Caco-2 (cell line): ENCODE results near the gene MS4A5. TPM values are rescaled to one million over a fixed set of nuclear protein-coding genes. Genes with fewer than 3 reads are reported as not detected.
"Not testable (repeated sequence)": the region's sequence is repeated elsewhere in the genome, so short reads cannot be mapped to it uniquely, and the experiment has no call there.

Experiments used
- BruUV-seq: library from RNA; stranded (reverse); fragments of 400-500 nt; replicated peaks from 2 replicates; lab custom pipeline; 2021; lab: Mats Ljungman, UMichigan
- CTCF ChIA-PET: fragments of 300-600 bp; sonication (Branson Sonifier 250); formaldehyde crosslinking; loops from one replicate; lab custom pipeline; 2022; ENCODE audit warnings: antibody characterized with exemption; lab: Charles Lee
- POLR2A ChIA-PET: fragments of 300-600 bp; sonication (Branson Sonifier 250); formaldehyde crosslinking; loops from one replicate; lab custom pipeline; 2022; ENCODE audit warnings: antibody characterized with exemption; lab: Charles Lee
- DNase-seq, 2 experiments: peaks; one replicate each; pipeline versions ENCODE4 v3.0.0 to v3.0.0-alpha.2; 2020 to 2022
- H3K27me3 ChIP-seq: replicated peaks from 2 replicates; pipeline ENCODE4 v1.6.0; 2011; ENCODE audit warnings: low read length; ENCODE audit not compliant: control insufficient read depth, insufficient read depth
- H3K36me3 ChIP-seq: 2 replicates; pipeline ENCODE4 v1.5.1; 2011; ENCODE audit warnings: low read length; ENCODE audit not compliant: control insufficient read depth, insufficient read depth
- H3K4me1 ChIP-seq: fragments of 250-450 bp; sonication (Bioruptor Pico); 2 replicates; pipeline ENCODE4 v1.5.1; 2020; ENCODE audit warnings: mild to moderate bottlenecking
- H3K4me3 ChIP-seq: 2 replicates; pipeline ENCODE4 v1.5.1; 2011; ENCODE audit warnings: low read depth, mild to moderate bottlenecking, control low read depth, low read length
- H3K9me3 ChIP-seq: fragments of 250-450 bp; sonication (Bioruptor Pico); 2 replicates; pipeline ENCODE4 v1.5.1; 2020; ENCODE audit warnings: mild to moderate bottlenecking, moderate library complexity
- H3K27ac Mint-ChIP-seq: one replicate; pipeline ENCODE4 v1.8.0; 2022; ENCODE audit warnings: mixed read lengths; ENCODE audit not compliant: unreplicated experiment
- H3K27me3 Mint-ChIP-seq: one replicate; pipeline ENCODE4 v1.8.0; 2022; ENCODE audit warnings: mixed read lengths; ENCODE audit not compliant: insufficient read depth, unreplicated experiment
- H3K36me3 Mint-ChIP-seq: one replicate; pipeline ENCODE4 v1.8.0; 2022; ENCODE audit warnings: mild to moderate bottlenecking, mixed read lengths; ENCODE audit not compliant: insufficient read depth, unreplicated experiment
- H3K4me1 Mint-ChIP-seq: one replicate; pipeline ENCODE4 v1.8.0; 2022; ENCODE audit warnings: low read depth, mixed read lengths; ENCODE audit not compliant: unreplicated experiment
- H3K4me3 Mint-ChIP-seq: one replicate; pipeline ENCODE4 v1.8.0; 2022; ENCODE audit warnings: mild to moderate bottlenecking, moderate library complexity, mixed read lengths; ENCODE audit not compliant: unreplicated experiment
- H3K9me3 Mint-ChIP-seq: one replicate; pipeline ENCODE4 v1.8.0; 2022; ENCODE audit warnings: mixed read lengths; ENCODE audit not compliant: unreplicated experiment
- intact Hi-C: fragments of 100-400 bp; cut with micrococcal nuclease; formaldehyde crosslinking; loops from one replicate; pipeline ENCODE4 v1.10.0; 2022; ENCODE audit not compliant: unreplicated experiment
- total RNA-seq: library from RNA; stranded (reverse); gene quantifications from 2 replicates; pipeline ENCODE4 v1.2.3, GENCODE V29; 2022
- TF ChIP-seq, protein P1 (sequence below), 2 experiments: fragments of 200-600 bp in 1 of 2; IDR thresholded peaks; 1 replicate in 1 of 2; 2 replicates in 1 of 2; pipeline versions ENCODE4 v1.5.1 to v1.8.0; 2011 to 2022; ENCODE audit warnings: antibody characterized with exemption in 1 of 2, control low read depth in 1 of 2, inconsistent platforms in 1 of 2, low read depth in 1 of 2, low read length in 1 of 2, mild to moderate bottlenecking in 1 of 2, moderate library complexity in 1 of 2; ENCODE audit not compliant: insufficient read depth in 1 of 2, severe bottlenecking in 1 of 2, unreplicated experiment in 1 of 2

MS4A5 gene
- total RNA-seq, 1 experiment from 2014 or later, result not detected

DNA sequence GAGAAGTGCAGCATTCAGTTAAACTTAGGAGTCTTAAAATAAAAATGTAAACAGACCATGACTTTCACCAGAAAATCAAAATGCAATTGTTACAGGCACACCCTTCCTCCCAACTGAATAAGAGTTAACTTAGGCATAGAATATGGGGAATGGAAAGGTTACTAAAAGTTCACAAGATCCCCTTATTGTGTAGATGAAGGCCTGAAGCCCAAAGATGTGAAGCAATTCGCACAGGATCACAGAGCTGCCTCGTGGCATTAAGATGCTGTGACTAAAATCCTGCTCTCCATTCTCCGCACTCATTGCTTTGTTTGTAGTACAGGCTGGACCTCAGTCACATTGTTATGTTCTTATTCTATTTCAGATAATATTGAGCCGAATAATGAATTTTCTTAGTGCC, 4.0 kb downstream of the MS4A5 start:
- Histone ChIP-seq H3K36me3 (no peaks in the 10 kb centered on the region), H3K4me1 (no peaks in the 10 kb centered on the region), H3K4me3 (no peak overlapping the region), H3K27me3 (no peaks in the 10 kb centered on the region), H3K9me3 (no peaks in the 10 kb centered on the region)
- H3K4me3 Mint-ChIP-seq, result no peak overlapping the region
- H3K27ac Mint-ChIP-seq, result no peak overlapping the region
- TF ChIP-seq, protein P1, sequence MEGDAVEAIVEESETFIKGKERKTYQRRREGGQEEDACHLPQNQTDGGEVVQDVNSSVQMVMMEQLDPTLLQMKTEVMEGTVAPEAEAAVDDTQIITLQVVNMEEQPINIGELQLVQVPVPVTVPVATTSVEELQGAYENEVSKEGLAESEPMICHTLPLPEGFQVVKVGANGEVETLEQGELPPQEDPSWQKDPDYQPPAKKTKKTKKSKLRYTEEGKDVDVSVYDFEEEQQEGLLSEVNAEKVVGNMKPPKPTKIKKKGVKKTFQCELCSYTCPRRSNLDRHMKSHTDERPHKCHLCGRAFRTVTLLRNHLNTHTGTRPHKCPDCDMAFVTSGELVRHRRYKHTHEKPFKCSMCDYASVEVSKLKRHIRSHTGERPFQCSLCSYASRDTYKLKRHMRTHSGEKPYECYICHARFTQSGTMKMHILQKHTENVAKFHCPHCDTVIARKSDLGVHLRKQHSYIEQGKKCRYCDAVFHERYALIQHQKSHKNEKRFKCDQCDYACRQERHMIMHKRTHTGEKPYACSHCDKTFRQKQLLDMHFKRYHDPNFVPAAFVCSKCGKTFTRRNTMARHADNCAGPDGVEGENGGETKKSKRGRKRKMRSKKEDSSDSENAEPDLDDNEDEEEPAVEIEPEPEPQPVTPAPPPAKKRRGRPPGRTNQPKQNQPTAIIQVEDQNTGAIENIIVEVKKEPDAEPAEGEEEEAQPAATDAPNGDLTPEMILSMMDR (IDR thresholded peaks at IDR 0.05; ENCODE audit: insufficient read depth in 1 of 2, low read depth in 1 of 2, low read length in 1 of 2, severe bottlenecking in 1 of 2, unreplicated experiment in 1 of 2), result no peak
- H3K27me3 Mint-ChIP-seq, result peaks cover 3% of the 10 kb centered on the region
- no peaks in the 10 kb centered on the region for H3K4me1 Mint-ChIP-seq
- no peak for DNase-seq
- intact Hi-C loops, result no loop called here
- no peaks in the 10 kb centered on the region for H3K9me3 Mint-ChIP-seq
- ChIA-PET POLR2A (no interaction called here), CTCF (no interaction called here)
- H3K36me3 Mint-ChIP-seq, result no peaks in the 10 kb centered on the region
- no TSS peak for BruUV-seq

GRCh38 chr11:60447070-60447469, 17.7 kb downstream of the MS4A5 start:
- BruUV-seq, result no TSS peak
- TF ChIP-seq, protein P1 (IDR thresholded peaks at IDR 0.05; ENCODE audit: insufficient read depth in 1 of 2, low read depth in 1 of 2, low read length in 1 of 2, severe bottlenecking in 1 of 2, unreplicated experiment in 1 of 2), result no peak
- intact Hi-C loops, result no loop called here
- Histone ChIP-seq H3K36me3 (no peaks in the 10 kb centered on the region), H3K4me1 (no peaks in the 10 kb centered on the region), H3K4me3 (no peak overlapping the region), H3K27me3 (no peaks in the 10 kb centered on the region), H3K9me3 (no peaks in the 10 kb centered on the region)
- H3K27ac Mint-ChIP-seq, result no peak overlapping the region
- no peaks in the 10 kb centered on the region for H3K9me3 Mint-ChIP-seq
- no peaks in the 10 kb centered on the region for H3K4me1 Mint-ChIP-seq
- no peak overlapping the region for H3K4me3 Mint-ChIP-seq
- CTCF ChIA-PET, result no interaction called here
- H3K27me3 Mint-ChIP-seq, result no peaks in the 10 kb centered on the region
- no peak for DNase-seq
- POLR2A ChIA-PET, result no interaction called here
- no peaks in the 10 kb centered on the region for H3K36me3 Mint-ChIP-seq

DNA sequence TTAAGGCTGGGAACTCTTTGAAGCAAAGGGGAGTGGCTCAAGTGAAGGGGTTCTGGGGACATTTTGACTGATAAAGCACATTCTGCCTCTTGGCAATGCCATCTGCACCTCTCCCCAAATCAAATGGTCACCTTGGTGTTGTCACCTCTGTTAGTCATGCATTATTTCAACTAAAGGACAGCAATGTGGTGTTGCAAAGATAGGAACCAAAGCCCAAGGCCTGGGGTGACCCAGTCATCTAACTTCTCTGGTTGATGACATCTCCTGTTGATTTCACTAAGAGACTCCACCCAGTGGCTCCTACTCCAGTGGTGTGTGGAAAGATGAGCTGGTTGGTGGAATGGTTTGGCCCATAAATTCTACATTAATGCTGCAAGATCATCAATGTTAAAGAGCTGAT, 18.5 kb downstream of the MS4A5 start:
- Mint-ChIP-seq H3K4me3 (no peak overlapping the region), H3K4me1 (no peaks in the 10 kb centered on the region), H3K9me3 (no peaks in the 10 kb centered on the region), H3K27ac (no peak overlapping the region), H3K27me3 (no peaks in the 10 kb centered on the region), H3K36me3 (no peaks in the 10 kb centered on the region)
- Histone ChIP-seq H3K9me3 (no peaks in the 10 kb centered on the region), H3K27me3 (no peaks in the 10 kb centered on the region), H3K36me3 (no peaks in the 10 kb centered on the region), H3K4me3 (no peak overlapping the region), H3K4me1 (no peaks in the 10 kb centered on the region)
- no TSS peak for BruUV-seq
- DNase-seq, result no peak
- CTCF ChIA-PET, result no interaction called here
- POLR2A ChIA-PET, result no interaction called here
- intact Hi-C loops, result no loop called here
- TF ChIP-seq, protein P1 (IDR thresholded peaks at IDR 0.05; ENCODE audit: insufficient read depth in 1 of 2, low read depth in 1 of 2, low read length in 1 of 2, severe bottlenecking in 1 of 2, unreplicated experiment in 1 of 2), result no peak

DNA sequence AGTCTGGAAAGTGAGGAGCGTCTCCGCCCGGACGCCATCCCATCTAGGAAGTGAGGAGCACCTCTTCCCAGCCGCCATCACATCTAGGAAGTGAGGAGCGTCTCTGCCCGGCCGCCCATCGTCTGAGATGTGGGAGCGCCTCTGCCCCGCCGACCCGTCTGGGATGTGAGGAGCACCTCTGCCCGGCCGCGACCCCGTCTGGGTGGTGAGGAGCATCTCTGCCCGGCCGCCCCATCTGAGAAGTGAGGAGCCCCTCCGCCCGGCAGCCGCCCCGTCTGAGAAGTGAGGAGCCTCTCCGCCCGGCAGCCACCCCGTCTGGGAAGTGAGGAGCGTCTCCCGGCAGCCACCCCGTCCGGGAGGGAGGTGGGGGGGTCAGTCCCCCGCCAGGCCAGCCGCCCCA, 21.8 kb downstream of the MS4A5 start:
- BruUV-seq, H3K4me1 Mint-ChIP-seq, H3K36me3 Mint-ChIP-seq, H3K4me1 ChIP-seq, DNase-seq, H3K9me3 Mint-ChIP-seq, H3K27ac Mint-ChIP-seq, H3K4me3 ChIP-seq, H3K36me3 ChIP-seq, H3K27me3 Mint-ChIP-seq, H3K4me3 Mint-ChIP-seq, H3K9me3 ChIP-seq, POLR2A ChIA-PET, H3K27me3 ChIP-seq, intact Hi-C loops, CTCF ChIA-PET: not testable (repeated sequence)
